AG04450 (cell line): Measurements from ENCODE around the gene PPP1R9B. TPM values are rescaled to one million over a fixed set of nuclear protein-coding genes. Genes with fewer than 3 reads are reported as not detected.

Experiments
- CTCF ChIA-PET: fragments of 300-600, 350-600 bp; formaldehyde crosslinking; extraction: SDS; loops from one replicate; lab custom pipeline; 2022; ENCODE audit warnings: antibody characterized with exemption, inconsistent platforms; lab: Charles Lee
- POLR2A ChIA-PET: fragments of 350-600 bp; formaldehyde crosslinking; extraction: SDS; loops from one replicate; lab custom pipeline; 2021; ENCODE audit warnings: antibody characterized with exemption, inconsistent platforms; lab: Yijun Ruan, JAX
- DNase-seq: peaks from one replicate; pipeline ENCODE4 v3.0.0-alpha.2; 2011; ENCODE audit warnings: low read depth, low spot score
- H3K27ac ChIP-seq: one replicate; pipeline ENCODE4 v1.5.1; 2012; ENCODE audit warnings: low read depth, low read length, control low read depth
- H3K27me3 ChIP-seq: one replicate; pipeline ENCODE4 v1.6.0; 2012; ENCODE audit warnings: low read length; ENCODE audit not compliant: control insufficient read depth, insufficient read depth
- H3K4me3 ChIP-seq: 2 replicates; pipeline ENCODE4 v1.5.1; 2011; ENCODE audit warnings: mild to moderate bottlenecking, low read depth, low read length, control low read depth
- H3K9me3 ChIP-seq: 2 replicates; pipeline ENCODE4 v1.5.1; 2012; ENCODE audit warnings: low read length; ENCODE audit not compliant: control insufficient read depth, insufficient read depth
- polyA plus RNA-seq: library from polyadenylated mRNA; depleted of rRNA; stranded (reverse); fragments of >200 nt; gene quantifications from 2 replicates; pipeline ENCODE4 v1.2.3, GENCODE V29; 2011
- TF ChIP-seq, protein P1 (sequence below): IDR thresholded peaks from 2 replicates; pipeline ENCODE4 v1.5.1; 2011; ENCODE audit warnings: low read depth, low read length, control low read depth, inconsistent platforms

PPP1R9B gene
- polyA plus RNA-seq, 1 experiment, result 18.2 TPM

DNA sequence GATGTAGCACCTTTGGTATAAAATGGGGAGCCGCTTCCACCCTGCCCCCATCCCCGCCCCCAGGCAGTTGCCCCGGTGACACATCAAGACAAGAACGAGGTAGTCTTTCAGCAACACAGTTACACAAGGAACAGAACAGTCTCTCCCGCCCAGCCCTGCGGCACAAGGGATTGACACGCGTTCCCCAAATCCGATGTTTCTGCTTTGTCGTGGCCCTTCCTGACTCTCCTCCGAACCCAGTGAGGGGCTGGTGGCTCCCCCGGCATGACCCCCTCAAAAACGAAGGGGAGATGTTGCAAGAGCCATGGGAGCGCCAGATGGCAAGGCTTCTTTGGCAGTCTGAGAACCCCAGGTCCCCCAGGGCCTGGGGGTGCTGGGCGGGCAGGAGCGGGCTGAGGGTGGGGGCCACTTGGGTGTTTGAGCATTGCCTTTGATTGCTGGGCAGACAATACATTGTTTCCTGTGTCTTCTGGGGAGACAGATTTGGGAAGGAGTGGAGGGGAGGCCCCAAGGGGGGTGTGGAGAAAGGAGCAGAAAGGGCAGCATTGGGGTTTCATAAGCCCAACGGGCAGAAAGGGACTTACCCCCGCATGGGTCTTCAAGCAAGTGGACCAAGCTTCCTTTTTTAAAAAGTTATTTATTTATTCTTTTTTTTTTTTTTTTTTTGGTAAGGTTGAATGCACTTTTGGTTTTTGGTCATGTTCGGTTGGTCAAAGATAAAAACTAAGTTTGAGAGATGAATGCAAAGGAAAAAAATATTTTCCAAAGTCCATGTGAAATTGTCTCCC, 34.3 kb upstream of the PPP1R9B start:
- no peaks in the 10 kb centered on the region for H3K27me3 ChIP-seq
- CTCF ChIA-PET, result interaction anchor here (0.7 kb wide), 1 partner anchor 180 kb away, joined by 3 read pairs; no protein-coding TSS in a partner anchor
- no peak for DNase-seq
- no peaks in the 10 kb centered on the region; the same call in 1 of the 2 replicates for H3K9me3 ChIP-seq
- peak overlapping the region; percentile 98 for H3K27ac ChIP-seq
- POLR2A ChIA-PET, result interaction anchor here (0.6 to 5.2 kb wide), 5 partner anchors 12 to 106 kb away, joined by 3 to 64 read pairs (median 33); no protein-coding TSS in a partner anchor
- TF ChIP-seq, protein P1, sequence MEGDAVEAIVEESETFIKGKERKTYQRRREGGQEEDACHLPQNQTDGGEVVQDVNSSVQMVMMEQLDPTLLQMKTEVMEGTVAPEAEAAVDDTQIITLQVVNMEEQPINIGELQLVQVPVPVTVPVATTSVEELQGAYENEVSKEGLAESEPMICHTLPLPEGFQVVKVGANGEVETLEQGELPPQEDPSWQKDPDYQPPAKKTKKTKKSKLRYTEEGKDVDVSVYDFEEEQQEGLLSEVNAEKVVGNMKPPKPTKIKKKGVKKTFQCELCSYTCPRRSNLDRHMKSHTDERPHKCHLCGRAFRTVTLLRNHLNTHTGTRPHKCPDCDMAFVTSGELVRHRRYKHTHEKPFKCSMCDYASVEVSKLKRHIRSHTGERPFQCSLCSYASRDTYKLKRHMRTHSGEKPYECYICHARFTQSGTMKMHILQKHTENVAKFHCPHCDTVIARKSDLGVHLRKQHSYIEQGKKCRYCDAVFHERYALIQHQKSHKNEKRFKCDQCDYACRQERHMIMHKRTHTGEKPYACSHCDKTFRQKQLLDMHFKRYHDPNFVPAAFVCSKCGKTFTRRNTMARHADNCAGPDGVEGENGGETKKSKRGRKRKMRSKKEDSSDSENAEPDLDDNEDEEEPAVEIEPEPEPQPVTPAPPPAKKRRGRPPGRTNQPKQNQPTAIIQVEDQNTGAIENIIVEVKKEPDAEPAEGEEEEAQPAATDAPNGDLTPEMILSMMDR, result no peak
- no peak overlapping the region for H3K4me3 ChIP-seq

DNA sequence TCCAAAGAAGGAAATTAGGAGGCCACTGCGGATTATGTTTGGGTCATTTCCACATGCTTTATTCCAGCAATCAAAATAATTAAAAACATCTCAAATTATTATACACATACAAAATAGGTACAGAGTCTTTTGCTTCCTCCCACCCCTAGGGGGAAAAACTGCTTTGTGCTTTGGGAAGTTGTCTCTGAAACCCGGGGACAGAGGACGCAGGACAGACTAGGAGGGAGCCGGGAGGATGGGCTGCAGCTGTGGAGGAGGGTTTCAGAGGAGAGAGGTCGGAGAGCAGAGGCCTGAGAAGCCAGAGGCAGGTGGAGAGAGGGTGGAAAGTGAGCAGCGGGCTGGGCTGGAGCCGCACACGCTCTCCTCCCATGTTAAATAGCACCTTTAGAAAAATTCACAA, 33.6 kb upstream of the PPP1R9B start:
- no peak for DNase-seq
- TF ChIP-seq, protein P1, result peak; percentile 40; the same call in 1 of the 2 replicates
- peak overlapping the region; percentile 98 for H3K27ac ChIP-seq
- POLR2A ChIA-PET, result interaction anchor here (0.7 kb wide), 2 partner anchors 11 to 133 kb away, joined by 5 to 9 read pairs; no protein-coding TSS in a partner anchor
- no peak overlapping the region for H3K4me3 ChIP-seq
- H3K9me3 ChIP-seq, result no peaks in the 10 kb centered on the region; the same call in 1 of the 2 replicates
- H3K27me3 ChIP-seq, result no peaks in the 10 kb centered on the region
- CTCF ChIA-PET, result no interaction called here

DNA sequence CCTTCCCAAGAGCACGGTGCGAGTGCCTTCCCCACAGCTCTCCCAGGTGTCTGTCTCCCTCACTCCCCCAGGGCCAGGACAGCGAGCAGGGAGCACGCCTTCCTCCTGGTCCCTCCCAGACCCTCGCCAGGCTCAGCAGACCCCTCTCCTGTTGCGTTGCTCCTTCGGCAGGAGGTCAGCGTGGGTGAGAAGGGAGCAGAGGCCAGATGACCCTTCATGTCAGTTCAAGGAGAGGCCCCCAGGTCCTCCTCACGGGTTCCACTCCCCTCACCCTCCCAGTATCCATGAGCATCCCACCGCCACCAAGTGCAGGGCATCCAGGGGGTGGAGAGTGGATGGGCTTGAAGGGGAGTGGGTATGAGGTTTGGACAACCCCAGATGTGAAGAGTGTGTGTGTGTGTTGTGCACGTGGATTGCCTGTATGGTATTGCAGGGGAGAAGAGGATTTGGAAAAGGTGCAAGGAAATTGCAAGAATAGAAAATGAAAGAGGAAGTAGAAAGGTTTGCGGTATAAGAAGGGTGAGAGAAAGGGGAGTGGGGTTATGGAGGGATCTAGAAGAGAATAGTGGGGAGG, 33.0 kb upstream of the PPP1R9B start:
- H3K27me3 ChIP-seq, result no peaks in the 10 kb centered on the region
- H3K27ac ChIP-seq, result peak overlapping the region; percentile 98
- no peak for DNase-seq
- H3K4me3 ChIP-seq, result no peak overlapping the region
- CTCF ChIA-PET, result no interaction called here
- TF ChIP-seq, protein P1, result no peak
- POLR2A ChIA-PET, result interaction anchor here (0.7 to 3.6 kb wide), 5 partner anchors 10 to 134 kb away, joined by 3 to 52 read pairs (median 9); partner anchors contain the start of gene COL1A1
- H3K9me3 ChIP-seq, result no peaks in the 10 kb centered on the region; the same call in 1 of the 2 replicates

DNA sequence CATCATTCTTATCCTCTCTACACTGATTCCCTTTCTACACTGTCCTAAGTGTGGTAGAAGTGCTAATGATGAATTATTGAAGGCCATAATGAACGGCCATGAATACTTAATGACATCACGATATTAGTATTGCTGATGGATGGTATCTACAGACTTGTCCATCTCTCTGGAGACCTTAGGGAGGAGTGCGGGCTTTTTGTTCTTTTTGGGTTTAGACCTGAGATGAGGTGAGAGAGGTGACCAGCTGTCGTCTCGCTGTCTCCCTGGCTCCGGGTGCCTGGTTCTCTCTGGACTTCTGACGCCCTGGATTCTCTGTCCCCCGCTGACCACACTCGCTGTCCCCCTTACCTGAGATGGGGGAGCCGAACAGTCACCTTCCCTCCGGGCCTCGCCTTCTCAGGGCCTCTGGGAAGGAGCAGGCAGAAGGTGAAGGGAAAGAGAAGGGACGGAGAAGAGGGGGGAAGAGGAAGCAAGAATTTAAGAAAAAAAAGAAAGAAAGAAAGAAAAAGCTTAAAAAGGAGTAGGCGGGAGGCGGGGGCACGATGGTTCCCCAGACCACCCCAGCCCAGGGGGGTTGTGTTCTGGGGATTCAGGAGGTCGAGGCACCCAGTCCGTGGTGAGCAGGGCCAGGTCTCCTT, 32.4 kb upstream of the PPP1R9B start:
- Histone ChIP-seq H3K27me3 (no peaks in the 10 kb centered on the region), H3K27ac (peak overlapping the region; percentile 98), H3K9me3 (no peaks in the 10 kb centered on the region), H3K4me3 (no peak overlapping the region)
- ChIA-PET POLR2A (interaction anchor here (0.7 to 3.6 kb wide), 7 partner anchors 7 to 106 kb away, joined by 3 to 52 read pairs (median 9); partner anchors contain the start of gene COL1A1), CTCF (interaction anchor here (1.0 kb wide), 1 partner anchor 109 kb away, joined by 3 read pairs; no protein-coding TSS in a partner anchor)
- DNase-seq, result no peak
- TF ChIP-seq, protein P1, result no peak
